ENCODE data around the gene MKNK1. TPM values are rescaled to one million over a fixed set of nuclear protein-coding genes. Genes with fewer than 3 reads are reported as not detected.

The MKNK1 gene
- total RNA-seq, 1 experiment from 2014 or later, result 11.3 TPM

GRCh38 chr1:46599059-46599970, 4.8 kb downstream of the MKNK1 start:
- no peak for DNase-seq (ENCODE audit: extremely low read depth, low read depth)

- DNase-seq (ENCODE audit: extremely low read depth, low read depth), result no peak
Observed at GRCh38 chr1:46596846-46597245, 7.2 kb downstream of the MKNK1 start.

DNA sequence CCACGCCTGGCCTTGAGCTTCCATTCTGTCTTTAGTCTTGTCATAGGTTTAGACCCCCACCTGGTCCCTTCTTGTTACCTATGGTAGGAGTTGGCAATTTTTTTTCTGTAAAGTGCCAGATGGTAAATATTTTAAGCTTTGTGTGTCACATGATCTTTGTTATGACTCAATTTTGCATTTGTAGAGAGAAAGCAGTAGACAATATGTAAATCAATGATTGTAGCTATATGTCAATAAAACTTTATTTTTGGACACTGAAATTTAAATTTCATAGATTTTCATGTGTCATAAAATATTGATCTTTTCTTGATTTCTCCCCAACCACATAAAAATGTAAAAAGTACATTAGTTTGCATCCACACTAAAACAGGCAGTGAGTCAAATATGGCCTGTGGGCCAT, 8.0 kb downstream of the MKNK1 start:
- no peak for DNase-seq (ENCODE audit: extremely low read depth, low read depth)

DNA sequence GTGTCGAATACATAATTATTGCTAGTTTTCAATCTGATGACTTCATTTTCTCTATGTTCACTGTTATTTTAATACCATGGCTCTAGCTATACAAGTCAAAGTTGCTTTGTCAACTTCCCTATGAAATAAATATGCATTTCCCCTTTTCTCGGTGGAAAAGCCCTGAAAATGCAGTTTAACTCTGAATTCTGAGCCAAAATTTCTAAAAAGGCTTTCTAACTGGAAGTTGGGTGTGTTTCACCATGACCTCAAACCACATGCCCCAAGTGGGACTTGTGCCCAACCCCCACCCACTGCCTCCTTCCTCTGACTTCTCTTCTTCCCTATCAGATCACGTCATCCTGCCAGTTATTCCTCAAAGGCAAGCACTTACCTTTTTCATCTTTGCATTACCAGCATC, 8.9 kb downstream of the MKNK1 start:
- DNase-seq (ENCODE audit: extremely low read depth, low read depth), result no peak

- DNase-seq (ENCODE audit: extremely low read depth, low read depth), result no peak
Observed at GRCh38 chr1:46594063-46594462, 10.0 kb downstream of the MKNK1 start.

DNA sequence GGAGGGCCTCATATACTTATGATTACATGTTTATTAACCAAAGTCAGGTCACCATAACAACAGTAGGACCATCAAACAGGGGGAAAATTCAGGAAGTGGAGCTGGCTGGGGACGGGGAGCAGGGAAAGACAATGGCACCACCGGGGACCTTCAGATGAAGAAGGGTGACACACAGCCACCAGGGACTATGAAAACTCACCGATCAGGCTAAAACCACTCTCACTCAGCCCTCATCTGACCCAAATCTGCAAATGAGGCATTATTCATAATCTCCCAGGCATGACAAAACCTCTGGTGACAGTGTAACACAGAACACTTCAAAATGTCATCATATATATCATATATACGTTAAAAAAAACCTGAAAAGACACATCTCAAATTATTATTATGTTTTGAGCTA, 11.2 kb downstream of the MKNK1 start:
- DNase-seq (ENCODE audit: extremely low read depth, low read depth), result no peak

DNA sequence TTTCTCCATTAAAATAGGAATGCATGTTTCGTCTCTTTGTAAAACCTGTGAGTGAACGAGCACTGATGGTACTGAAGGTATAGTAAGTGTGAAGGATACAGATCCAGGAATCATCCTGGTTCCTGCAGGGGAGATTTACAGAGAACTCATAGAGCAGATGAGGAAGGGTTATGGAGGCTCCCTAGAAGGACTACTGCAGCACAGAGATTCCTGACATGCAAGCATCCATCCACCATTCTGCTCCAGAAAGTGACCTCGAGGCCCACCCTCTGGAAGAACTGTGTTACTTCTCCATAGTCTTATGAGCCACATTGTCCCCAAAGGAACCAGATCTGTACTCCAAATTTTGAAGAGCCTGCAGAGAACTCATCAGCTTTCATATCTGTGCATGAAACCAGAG, 14.5 kb downstream of the MKNK1 start:
- DNase-seq (ENCODE audit: extremely low read depth, low read depth), result no peak

- no peak for DNase-seq (ENCODE audit: extremely low read depth, low read depth)
Observed at GRCh38 chr1:46587069-46587468, 17.0 kb downstream of the MKNK1 start.

GRCh38 chr1:46585312-46585938, 18.6 kb downstream of the MKNK1 start:
- no peak for DNase-seq (ENCODE audit: extremely low read depth, low read depth)

DNA sequence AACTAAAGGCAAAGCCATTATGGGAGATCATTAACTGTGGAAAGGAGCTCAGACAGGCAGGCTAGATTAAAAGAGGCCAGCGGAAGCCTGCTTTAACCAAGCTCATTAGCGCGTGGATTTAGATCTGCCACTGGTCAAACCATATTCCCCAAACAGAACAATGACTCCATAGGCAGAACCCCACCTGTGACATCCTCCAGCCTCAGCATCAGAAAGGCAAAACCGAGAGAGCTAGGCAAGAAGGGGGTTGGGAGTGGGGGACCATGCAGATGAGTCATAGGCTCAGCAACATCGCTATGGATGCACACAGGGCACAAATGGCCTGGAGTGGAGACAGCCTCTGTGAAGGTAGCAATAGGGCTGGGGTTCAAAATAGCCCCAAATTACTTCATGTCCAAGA, 20.6 kb downstream of the MKNK1 start:
- no peak for DNase-seq (ENCODE audit: extremely low read depth, low read depth)

GRCh38 chr1:46582972-46583371, 21.1 kb downstream of the MKNK1 start:
- DNase-seq (ENCODE audit: extremely low read depth, low read depth), result no peak

DNA sequence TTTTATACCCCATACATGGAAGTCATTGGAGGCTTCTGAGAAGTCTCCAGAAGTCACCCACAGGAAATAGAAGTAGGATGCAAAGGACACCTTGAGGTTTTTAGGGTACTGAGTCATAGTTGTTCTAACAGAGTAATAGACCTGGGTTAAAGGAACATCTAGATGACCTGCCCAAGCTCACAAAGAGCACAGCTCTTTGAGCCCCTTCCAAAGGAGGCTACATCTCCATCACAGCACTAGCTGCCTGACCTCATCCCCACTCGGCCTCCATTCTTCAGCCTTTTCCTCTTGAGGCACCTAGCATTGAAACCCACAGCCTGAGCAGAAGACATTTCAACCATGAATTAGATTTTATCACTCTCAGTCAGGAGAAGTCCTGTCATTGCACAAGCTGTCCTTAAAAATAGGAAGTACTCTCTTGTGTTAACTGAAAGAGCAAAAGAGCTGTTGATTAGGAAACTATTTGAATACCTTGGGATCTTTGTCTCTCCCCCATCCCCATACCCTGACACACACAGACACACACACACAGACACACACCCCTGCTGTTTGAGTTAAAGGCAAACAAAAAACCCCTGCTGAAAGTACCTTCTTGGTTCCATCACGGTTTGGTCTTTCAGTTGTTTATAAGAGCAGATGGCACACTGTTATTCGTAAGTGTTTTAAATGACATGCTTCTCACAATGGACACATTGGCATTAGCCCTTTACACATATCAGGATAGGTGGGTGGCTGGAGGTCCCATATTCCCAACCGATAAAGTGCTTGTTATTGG, 22.2 kb downstream of the MKNK1 start:
- no peak for DNase-seq (ENCODE audit: extremely low read depth, low read depth)

- no peak for DNase-seq (ENCODE audit: extremely low read depth, low read depth)
Observed at GRCh38 chr1:46580140-46580903, 23.7 kb downstream of the MKNK1 start.

DNA sequence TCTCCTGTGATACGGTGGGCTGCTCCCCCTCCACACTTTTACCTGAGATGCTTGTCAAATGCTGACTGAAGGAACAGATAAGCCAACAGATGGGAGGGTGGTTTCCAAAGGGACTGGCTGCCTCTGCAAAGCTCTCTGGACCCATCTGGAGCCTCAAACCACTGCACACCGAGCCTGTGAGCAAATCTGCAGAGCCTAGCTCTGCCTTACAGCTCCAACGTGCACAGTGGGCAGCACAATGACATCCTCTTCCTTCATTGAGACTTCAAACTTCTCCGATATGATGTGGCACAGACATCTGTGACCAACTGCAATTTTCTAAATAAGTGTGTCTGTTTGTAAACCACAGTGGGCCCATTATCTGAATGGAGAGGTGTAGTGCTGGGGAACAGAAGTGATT, 26.4 kb downstream of the MKNK1 start:
- no peak for DNase-seq (ENCODE audit: extremely low read depth, low read depth)

DNA sequence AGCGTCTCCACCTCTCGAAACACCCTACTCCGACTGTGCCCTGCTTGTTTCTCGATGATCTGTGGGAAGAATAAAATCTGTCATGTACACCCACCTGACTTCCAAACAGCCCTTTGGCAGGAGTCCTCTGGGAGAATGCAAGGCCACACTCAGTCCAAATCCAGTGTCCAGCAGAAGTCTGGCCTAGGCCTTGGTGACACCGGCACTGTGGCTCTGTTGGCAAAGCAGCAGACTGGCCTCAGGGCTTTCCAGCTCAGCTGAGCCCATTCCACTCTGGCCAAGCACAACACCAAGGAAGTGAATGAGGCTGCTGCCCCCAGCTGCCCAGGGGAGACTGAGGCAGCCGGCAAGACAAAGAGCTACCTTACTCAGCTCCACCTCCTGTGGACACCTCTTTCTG, 27.5 kb downstream of the MKNK1 start:
- no peak for DNase-seq (ENCODE audit: extremely low read depth, low read depth)

GRCh38 chr1:46575778-46576177, 28.3 kb downstream of the MKNK1 start:
- no peak for DNase-seq (ENCODE audit: extremely low read depth, low read depth)

DNA sequence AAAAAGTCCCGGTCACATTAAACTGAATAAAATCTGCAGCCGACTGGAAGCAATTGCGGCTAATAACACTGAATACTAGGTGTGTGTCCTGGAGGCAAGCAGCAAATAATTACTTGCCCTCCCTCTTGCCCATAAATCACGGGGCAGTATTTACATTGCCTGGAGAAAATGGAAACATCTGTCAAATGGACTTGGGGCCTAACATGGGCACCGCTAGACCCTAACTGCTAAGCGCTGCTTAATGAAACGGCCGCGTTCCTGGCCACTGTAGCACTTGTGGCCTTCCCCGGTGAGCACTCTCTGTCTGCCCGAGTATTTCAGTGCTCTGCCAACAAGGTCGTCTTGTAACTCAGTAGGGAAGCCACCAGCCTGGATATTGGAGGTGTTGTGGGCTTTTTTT, 28.8 kb downstream of the MKNK1 start:
- DNase-seq (ENCODE audit: extremely low read depth, low read depth), result no peak

GRCh38 chr1:46571691-46572225, 32.3 kb downstream of the MKNK1 start:
- no peak for DNase-seq (ENCODE audit: extremely low read depth, low read depth)

- DNase-seq (ENCODE audit: extremely low read depth, low read depth), result no peak
Observed at GRCh38 chr1:46569884-46570725, 34.0 kb downstream of the MKNK1 start.

DNA sequence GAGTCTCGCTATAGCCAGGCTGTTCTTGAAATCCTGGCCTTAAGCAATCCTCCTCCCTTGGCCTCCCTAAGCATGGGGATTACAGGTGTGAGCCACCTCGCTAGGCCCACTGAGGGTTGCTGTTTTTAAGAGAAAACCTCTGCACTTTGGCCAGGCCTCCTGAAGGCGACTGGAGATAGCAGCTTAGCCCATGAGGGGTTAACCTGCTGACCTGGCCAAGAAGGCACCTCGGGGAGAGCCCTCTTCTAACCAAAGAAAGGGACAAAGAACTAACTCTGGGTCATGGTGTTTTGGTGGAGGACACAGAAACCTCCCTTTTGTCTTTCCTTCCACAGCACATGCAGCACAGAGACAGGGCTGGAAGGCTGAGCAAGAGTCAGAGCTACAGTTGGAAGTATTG, 35.0 kb downstream of the MKNK1 start:
- no peak for DNase-seq (ENCODE audit: extremely low read depth, low read depth)
